ENCODE results near the gene HS6ST2. TPM values are rescaled to one million over a fixed set of nuclear protein-coding genes. Genes with fewer than 3 reads are reported as not detected.

HS6ST2 gene
- total RNA-seq, 1 experiment from 2014 or later, result 0.26 TPM

DNA sequence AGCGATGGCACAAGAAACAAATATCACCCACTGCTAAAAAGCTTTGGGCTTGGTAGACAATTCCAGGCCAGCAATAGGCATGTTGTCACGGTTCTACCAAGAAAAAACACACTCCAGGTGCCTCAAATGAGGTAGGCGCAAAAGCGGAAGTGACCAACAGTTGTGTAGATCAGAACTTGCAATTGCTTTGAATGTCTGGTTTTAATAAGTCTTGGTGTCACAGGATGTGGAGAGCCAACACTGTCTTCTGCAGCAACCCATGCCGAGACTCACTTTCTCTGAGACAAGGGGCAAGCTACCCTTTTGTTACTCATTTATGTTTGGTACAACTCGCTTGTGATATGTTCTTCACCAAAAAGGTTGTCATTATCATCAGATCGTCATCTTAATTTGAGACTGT is 188.8 kb downstream of the HS6ST2 start:
- H3K9me3 ChIP-seq (ENCODE audit: control insufficient read depth, insufficient read depth, low read depth, low read length), result no peaks in the 10 kb centered on the region
- TF ChIP-seq, protein P1, sequence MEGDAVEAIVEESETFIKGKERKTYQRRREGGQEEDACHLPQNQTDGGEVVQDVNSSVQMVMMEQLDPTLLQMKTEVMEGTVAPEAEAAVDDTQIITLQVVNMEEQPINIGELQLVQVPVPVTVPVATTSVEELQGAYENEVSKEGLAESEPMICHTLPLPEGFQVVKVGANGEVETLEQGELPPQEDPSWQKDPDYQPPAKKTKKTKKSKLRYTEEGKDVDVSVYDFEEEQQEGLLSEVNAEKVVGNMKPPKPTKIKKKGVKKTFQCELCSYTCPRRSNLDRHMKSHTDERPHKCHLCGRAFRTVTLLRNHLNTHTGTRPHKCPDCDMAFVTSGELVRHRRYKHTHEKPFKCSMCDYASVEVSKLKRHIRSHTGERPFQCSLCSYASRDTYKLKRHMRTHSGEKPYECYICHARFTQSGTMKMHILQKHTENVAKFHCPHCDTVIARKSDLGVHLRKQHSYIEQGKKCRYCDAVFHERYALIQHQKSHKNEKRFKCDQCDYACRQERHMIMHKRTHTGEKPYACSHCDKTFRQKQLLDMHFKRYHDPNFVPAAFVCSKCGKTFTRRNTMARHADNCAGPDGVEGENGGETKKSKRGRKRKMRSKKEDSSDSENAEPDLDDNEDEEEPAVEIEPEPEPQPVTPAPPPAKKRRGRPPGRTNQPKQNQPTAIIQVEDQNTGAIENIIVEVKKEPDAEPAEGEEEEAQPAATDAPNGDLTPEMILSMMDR (IDR thresholded peaks at IDR 0.05), result no peak
- TF ChIP-seq POLR2AphosphoS5 (IDR thresholded peaks at IDR 0.05; ENCODE audit: low read depth, low read length) (no peak), TCF7L2 (IDR thresholded peaks at IDR 0.05; ENCODE audit: low read depth, low read length) (no peak), SIN3A (IDR thresholded peaks at IDR 0.05; ENCODE audit: borderline replicate concordance, insufficient read depth, low read depth, low read length) (no peak)
- TF ChIP-seq, protein P2, sequence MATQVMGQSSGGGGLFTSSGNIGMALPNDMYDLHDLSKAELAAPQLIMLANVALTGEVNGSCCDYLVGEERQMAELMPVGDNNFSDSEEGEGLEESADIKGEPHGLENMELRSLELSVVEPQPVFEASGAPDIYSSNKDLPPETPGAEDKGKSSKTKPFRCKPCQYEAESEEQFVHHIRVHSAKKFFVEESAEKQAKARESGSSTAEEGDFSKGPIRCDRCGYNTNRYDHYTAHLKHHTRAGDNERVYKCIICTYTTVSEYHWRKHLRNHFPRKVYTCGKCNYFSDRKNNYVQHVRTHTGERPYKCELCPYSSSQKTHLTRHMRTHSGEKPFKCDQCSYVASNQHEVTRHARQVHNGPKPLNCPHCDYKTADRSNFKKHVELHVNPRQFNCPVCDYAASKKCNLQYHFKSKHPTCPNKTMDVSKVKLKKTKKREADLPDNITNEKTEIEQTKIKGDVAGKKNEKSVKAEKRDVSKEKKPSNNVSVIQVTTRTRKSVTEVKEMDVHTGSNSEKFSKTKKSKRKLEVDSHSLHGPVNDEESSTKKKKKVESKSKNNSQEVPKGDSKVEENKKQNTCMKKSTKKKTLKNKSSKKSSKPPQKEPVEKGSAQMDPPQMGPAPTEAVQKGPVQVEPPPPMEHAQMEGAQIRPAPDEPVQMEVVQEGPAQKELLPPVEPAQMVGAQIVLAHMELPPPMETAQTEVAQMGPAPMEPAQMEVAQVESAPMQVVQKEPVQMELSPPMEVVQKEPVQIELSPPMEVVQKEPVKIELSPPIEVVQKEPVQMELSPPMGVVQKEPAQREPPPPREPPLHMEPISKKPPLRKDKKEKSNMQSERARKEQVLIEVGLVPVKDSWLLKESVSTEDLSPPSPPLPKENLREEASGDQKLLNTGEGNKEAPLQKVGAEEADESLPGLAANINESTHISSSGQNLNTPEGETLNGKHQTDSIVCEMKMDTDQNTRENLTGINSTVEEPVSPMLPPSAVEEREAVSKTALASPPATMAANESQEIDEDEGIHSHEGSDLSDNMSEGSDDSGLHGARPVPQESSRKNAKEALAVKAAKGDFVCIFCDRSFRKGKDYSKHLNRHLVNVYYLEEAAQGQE (IDR thresholded peaks at IDR 0.05; ENCODE audit: insufficient read depth in 1 of 2, low read depth in 2 of 2, low read length in 1 of 2), result no peak
- H3K36me3 ChIP-seq (ENCODE audit: control insufficient read depth, insufficient read depth, low read length), result no peaks in the 10 kb centered on the region
- no peak overlapping the region for H3K4me3 ChIP-seq (ENCODE audit: low read depth in 2 of 2, low read length in 2 of 2)
- POLR2A ChIA-PET, result no interaction called here
- BruUV-seq (replicated peaks), result no TSS peak
- no peaks in the 10 kb centered on the region for H3K27me3 ChIP-seq (ENCODE audit: control insufficient read depth, insufficient read depth, low read length)
- in situ Hi-C loops (cut with HindIII; ENCODE audit: low pct_unique_long_range_greater_than_20kb, low sequenced_read_pairs) (no loop called here), intact Hi-C loops (cut with micrococcal nuclease; ENCODE audit: unreplicated experiment) (no loop called here)
- no peak overlapping the region for H3K27ac ChIP-seq (ENCODE audit: low read length)
- ATAC-seq (no peak), DNase-seq (ENCODE audit: low read depth, low spot score) (no peak)
- H3K4me1 ChIP-seq (ENCODE audit: control insufficient read depth, insufficient read depth, low read length), result no peaks in the 10 kb centered on the region
- CTCF ChIA-PET, result no interaction called here

DNA sequence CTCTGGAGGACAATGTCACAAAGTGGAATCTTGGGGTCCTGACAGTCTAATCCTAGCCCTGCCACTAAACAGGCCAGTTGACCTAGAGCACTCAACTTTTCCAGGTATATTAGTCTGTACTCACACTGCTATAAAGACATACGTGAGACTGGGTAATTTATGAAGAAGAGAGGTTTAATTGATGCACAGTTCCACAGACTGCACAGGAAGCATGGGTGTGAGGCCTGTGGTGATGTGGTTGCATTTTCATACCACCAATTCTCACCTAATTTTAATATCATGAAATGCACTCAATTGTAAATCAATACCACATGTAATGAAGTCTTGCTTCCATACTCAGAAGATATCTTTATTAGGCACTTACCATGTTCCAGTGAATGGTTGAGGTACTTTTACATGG is 192.0 kb downstream of the HS6ST2 start:
- intact Hi-C loops (cut with micrococcal nuclease; ENCODE audit: unreplicated experiment), result no loop called here
- Histone ChIP-seq H3K27me3 (ENCODE audit: control insufficient read depth, insufficient read depth, low read length) (no peaks in the 10 kb centered on the region), H3K4me3 (ENCODE audit: low read depth in 2 of 2, low read length in 2 of 2) (no peak overlapping the region), H3K36me3 (ENCODE audit: control insufficient read depth, insufficient read depth, low read length) (no peaks in the 10 kb centered on the region), H3K9me3 (ENCODE audit: control insufficient read depth, insufficient read depth, low read depth, low read length) (no peaks in the 10 kb centered on the region), H3K4me1 (ENCODE audit: control insufficient read depth, insufficient read depth, low read length) (no peaks in the 10 kb centered on the region), H3K27ac (ENCODE audit: low read length) (no peak overlapping the region)
- no TSS peak for BruUV-seq (replicated peaks)
- DNase-seq (ENCODE audit: low read depth, low spot score) (no peak), ATAC-seq (no peak)
- ChIA-PET POLR2A (no interaction called here), CTCF (no interaction called here)
- TF ChIP-seq, protein P2 (IDR thresholded peaks at IDR 0.05; ENCODE audit: insufficient read depth in 1 of 2, low read depth in 2 of 2, low read length in 1 of 2), result no peak
- no peak for TF ChIP-seq SIN3A (IDR thresholded peaks at IDR 0.05; ENCODE audit: borderline replicate concordance, insufficient read depth, low read depth, low read length)
- TF ChIP-seq, protein P1 (IDR thresholded peaks at IDR 0.05), result no peak
- TF ChIP-seq TCF7L2 (IDR thresholded peaks at IDR 0.05; ENCODE audit: low read depth, low read length), result no peak
- no peak for TF ChIP-seq POLR2AphosphoS5 (IDR thresholded peaks at IDR 0.05; ENCODE audit: low read depth, low read length)
- in situ Hi-C loops (cut with HindIII; ENCODE audit: low pct_unique_long_range_greater_than_20kb, low sequenced_read_pairs), result no loop called here
